IMR-90 (cell line): ENCODE data around the gene TAC4. TPM values are rescaled to one million over a fixed set of nuclear protein-coding genes. Genes with fewer than 3 reads are reported as not detected.

Experiments
- ATAC-seq: fragments of 200-7000 bp; cut with Tn5 transposase; 2 replicates; pipeline ENCODE4 v1.9.1; 2020; ENCODE audit warnings: low read depth, mild to moderate bottlenecking, moderate library complexity
- BruUV-seq: library from RNA; stranded (reverse); fragments of 400-500 nt; replicated peaks from 2 replicates; lab custom pipeline; 2021; lab: Mats Ljungman, UMichigan
- CTCF ChIA-PET: fragments of 300-600 bp; formaldehyde crosslinking; extraction: SDS; loops from one replicate; lab custom pipeline; 2021; ENCODE audit warnings: antibody characterized with exemption; lab: Yijun Ruan, JAX
- POLR2A ChIA-PET: fragments of 300-600 bp; sonication (Branson Sonifier 250); formaldehyde crosslinking; loops from one replicate; lab custom pipeline; 2022; ENCODE audit warnings: antibody characterized with exemption; ENCODE audit not compliant: unreplicated experiment; lab: Charles Lee
- DNase-seq: peaks from one replicate; pipeline ENCODE4 v3.0.0; 2013
- H2AFZ ChIP-seq: replicated peaks from 2 replicates; pipeline ENCODE3; 2013; ENCODE audit warnings: low read length, mild to moderate bottlenecking; ENCODE audit not compliant: poor library complexity
- H2AK5ac ChIP-seq: 2 replicates; pipeline ENCODE4 v1.6.1; 2013; ENCODE audit warnings: low read depth, low read length, inconsistent platforms
- H2AK9ac ChIP-seq: replicated peaks from 2 replicates; pipeline ENCODE3; 2013; ENCODE audit warnings: mild to moderate bottlenecking, low read depth, low read length, moderate library complexity; ENCODE audit not compliant: poor library complexity
- H2BK120ac ChIP-seq: 2 replicates; pipeline ENCODE4 v1.6.1; 2013; ENCODE audit warnings: low read depth, low read length, inconsistent platforms
- H2BK15ac ChIP-seq: 3 replicates; pipeline ENCODE4 v1.6.1; 2013; ENCODE audit warnings: low read depth, low read length, inconsistent platforms
- H2BK20ac ChIP-seq: 2 replicates; pipeline ENCODE4 v1.6.1; 2013; ENCODE audit warnings: low read depth, mild to moderate bottlenecking, inconsistent platforms, low read length, moderate library complexity
- H2BK5ac ChIP-seq: 2 replicates; pipeline ENCODE4 v1.6.1; 2013; ENCODE audit warnings: mild to moderate bottlenecking, low read depth, low read length, inconsistent platforms; ENCODE audit not compliant: poor library complexity, severe bottlenecking
- H3K14ac ChIP-seq: replicated peaks from 2 replicates; pipeline ENCODE4 v1.6.1; 2013; ENCODE audit warnings: low read depth, low read length, inconsistent platforms
- H3K18ac ChIP-seq: 2 replicates; pipeline ENCODE4 v1.6.1; 2013; ENCODE audit warnings: low read depth, low read length, control low read depth
- H3K23ac ChIP-seq: 2 replicates; pipeline ENCODE4 v1.6.1; 2013; ENCODE audit warnings: low read depth, low read length, inconsistent platforms
- H3K27ac ChIP-seq: 2 replicates; pipeline ENCODE4 v1.5.1; 2013; ENCODE audit warnings: mild to moderate bottlenecking, control low read depth, low read length; ENCODE audit not compliant: insufficient read depth
- H3K27me3 ChIP-seq: 2 replicates; pipeline ENCODE4 v1.6.1; 2013; ENCODE audit warnings: low read length; ENCODE audit not compliant: control insufficient read depth, insufficient read depth
- H3K36me3 ChIP-seq: 2 replicates; pipeline ENCODE4 v1.6.1; 2013; ENCODE audit warnings: low read length, mixed read lengths; ENCODE audit not compliant: control insufficient read depth, insufficient read depth
- H3K4ac ChIP-seq: 2 replicates; pipeline ENCODE4 v1.6.1; 2013; ENCODE audit warnings: low read depth, low read length, inconsistent platforms
- H3K4me1 ChIP-seq: 2 replicates; pipeline ENCODE4 v1.6.1; 2013; ENCODE audit warnings: low read length, mixed read lengths; ENCODE audit not compliant: control insufficient read depth, insufficient read depth
- H3K4me2 ChIP-seq: 2 replicates; pipeline ENCODE4 v1.6.1; 2013; ENCODE audit warnings: low read depth, mild to moderate bottlenecking, control low read depth, low read length, moderate library complexity
- H3K4me3 ChIP-seq: 2 replicates; pipeline ENCODE4 v1.5.1; 2013; ENCODE audit warnings: low read depth, mild to moderate bottlenecking, control low read depth, low read length, moderate library complexity; ENCODE audit not compliant: insufficient read depth
- H3K56ac ChIP-seq: 2 replicates; pipeline ENCODE4 v1.6.1; 2013; ENCODE audit warnings: low read length, inconsistent platforms; ENCODE audit not compliant: insufficient read depth; ENCODE audit errors: extremely low read depth
- H3K79me1 ChIP-seq, 2 experiments: 2 replicates each; pipeline ENCODE4 v1.6.1; 2013; ENCODE audit warnings: low read length in 2 of 2, inconsistent platforms in 1 of 2, low read depth in 1 of 2
- H3K9ac ChIP-seq: 2 replicates; pipeline ENCODE4 v1.6.1; 2013; ENCODE audit warnings: low read depth, low read length, control low read depth
- H3K9me1 ChIP-seq: 2 replicates; pipeline ENCODE4 v1.6.1; 2013; ENCODE audit warnings: low read length, inconsistent platforms; ENCODE audit not compliant: insufficient read depth
- H3K9me3 ChIP-seq: 2 replicates; pipeline ENCODE4 v1.6.1; 2013; ENCODE audit warnings: low read length; ENCODE audit not compliant: control insufficient read depth, insufficient read depth
- H4K20me1 ChIP-seq: 2 replicates; pipeline ENCODE4 v1.6.1; 2013; ENCODE audit warnings: low read length, inconsistent platforms; ENCODE audit not compliant: insufficient read depth
- H4K5ac ChIP-seq: 2 replicates; pipeline ENCODE4 v1.6.1; 2013; ENCODE audit warnings: mild to moderate bottlenecking, low read depth, low read length, control low read depth
- H4K8ac ChIP-seq, 2 experiments: 2 replicates each; pipeline ENCODE4 v1.6.1; 2013; ENCODE audit warnings: low read depth in 2 of 2, low read length in 2 of 2, control low read depth in 1 of 2, inconsistent platforms in 1 of 2
- H4K91ac ChIP-seq: 2 replicates; pipeline ENCODE4 v1.6.1; 2013; ENCODE audit warnings: low read depth, low read length, inconsistent platforms; ENCODE audit not compliant: insufficient read depth
- CEBPB ChIP-seq: IDR thresholded peaks from 2 replicates; pipeline ENCODE4 v1.6.1; 2012; ENCODE audit warnings: low read depth, low read length, improper control_type of control experiment
- CTCF ChIP-seq: conservative IDR thresholded peaks from 2 replicates; pipeline ENCODE4 v1.5.1; 2012; ENCODE audit warnings: mild to moderate bottlenecking, low read depth, low read length, improper control_type of control experiment
- ELK1 ChIP-seq: fragments of 150-350 bp; IDR thresholded peaks from 2 replicates; pipeline ENCODE4 v1.6.1; 2016; ENCODE audit warnings: low read depth, mild to moderate bottlenecking, low read length, moderate library complexity, borderline replicate concordance
- FOS ChIP-seq: fragments of 150-350 bp; IDR thresholded peaks from 2 replicates; pipeline ENCODE4 v1.6.1; 2016; ENCODE audit warnings: low read depth, low read length
- MAFK ChIP-seq: IDR thresholded peaks from 2 replicates; pipeline ENCODE4 v1.6.1; 2012; ENCODE audit warnings: low read depth, low read length, improper control_type of control experiment
- MAZ ChIP-seq: IDR thresholded peaks from 2 replicates; pipeline ENCODE4 v1.6.1; 2012; ENCODE audit warnings: low read depth, mild to moderate bottlenecking, low read length, improper control_type of control experiment, moderate library complexity, borderline replicate concordance
- POLR2A ChIP-seq: IDR thresholded peaks from 2 replicates; pipeline ENCODE4 v1.6.1; 2012; ENCODE audit warnings: mild to moderate bottlenecking, low read depth, low read length
- RAD21 ChIP-seq: IDR thresholded peaks from 2 replicates; pipeline ENCODE4 v1.6.1; 2012; ENCODE audit warnings: low read length, improper control_type of control experiment
- RCOR1 ChIP-seq: IDR thresholded peaks from 2 replicates; pipeline ENCODE4 v1.6.1; 2012; ENCODE audit warnings: mild to moderate bottlenecking, low read length, improper control_type of control experiment; ENCODE audit not compliant: insufficient replicate concordance
- RFX5 ChIP-seq: IDR thresholded peaks from 2 replicates; pipeline ENCODE4 v1.8.0; 2012; ENCODE audit warnings: low read depth, mild to moderate bottlenecking, low read length, moderate library complexity
- USF2 ChIP-seq: fragments of 150-350 bp; IDR thresholded peaks from 2 replicates; pipeline ENCODE4 v1.6.1; 2017; ENCODE audit warnings: mild to moderate bottlenecking, antibody characterized with exemption, low read length, low read depth
- WGBS, 2 experiments: methylation state at CpG; one replicate each; pipeline versions ENCODE4 v1.1.5 to v1.1.7; 2013; ENCODE audit warnings: missing lambda C conversion rate in 2 of 2; ENCODE audit not compliant: insufficient read length in 1 of 2; ENCODE audit errors: extremely low coverage in 2 of 2; 5-methylcytosine and 5-hydroxymethylcytosine counted together
- dilution Hi-C: fragments of 300-500 bp; cut with HindIII; formaldehyde crosslinking; loops from one replicate; pipeline ENCODE4 v1.14.3; 2018; ENCODE audit warnings: low sequenced_read_pairs; ENCODE audit not compliant: unreplicated experiment
- in situ Hi-C: fragments of 300-500 bp; cut with MboI; formaldehyde crosslinking; loops from 3 replicates; pipeline ENCODE4 v1.14.3; 2019; ENCODE audit warnings: low sequenced_read_pairs, inconsistent platforms, mixed read lengths
- intact Hi-C: fragments of 100-400 bp; cut with micrococcal nuclease; formaldehyde crosslinking; loops from 2 replicates; pipeline ENCODE4 v1.10.0; 2022
- polyA plus RNA-seq, 3 experiments: library from polyadenylated mRNA; depleted of rRNA; stranded (reverse); fragments of >200 nt; gene quantifications; 2 replicates each; pipeline ENCODE4 v1.2.3, GENCODE V29; 2012; ENCODE audit warnings: low replicate concordance in 1 of 3
- total RNA-seq: library from RNA; depleted of rRNA; stranded (reverse); fragments of >200 nt; gene quantifications from 2 replicates; pipeline ENCODE4 v1.2.3, GENCODE V29; 2012

The TAC4 gene
- total and polyA plus RNA-seq, 2 of the 4 experiments (the other 2 are of a cell fraction), result not detected

GRCh38 chr17:49830605-49831004 is 17.3 kb downstream of the TAC4 start:
- Histone ChIP-seq H4K91ac (0 out of 2 replicates have a peak overlapping the region, but pooled peaks have one; percentile 4), H3K23ac (peak overlapping the region; percentile 41; the same call in 1 of the 2 replicates), H3K4me2 (no peak overlapping the region), H2BK120ac (peak overlapping the region; percentile 63), H3K9me1 (peaks cover 6% of the 10 kb centered on the region; the same call in 1 of the 2 replicates), H2BK5ac (peak overlapping the region; percentile 24), H3K4me3 (no peak overlapping the region), H4K20me1 (no peaks in the 10 kb centered on the region), H3K18ac (peak overlapping the region; percentile 13; the same call in 1 of the 2 replicates), H3K27ac (no peak overlapping the region), H3K4ac (peak overlapping the region; percentile 64; the same call in 1 of the 2 replicates), H3K27me3 (no peaks in the 10 kb centered on the region), H2AK5ac (peak overlapping the region; percentile 55; the same call in 1 of the 2 replicates), H3K56ac (no peak overlapping the region), H3K9ac (no peak overlapping the region), H3K79me1 (peaks cover 0 to 43% of the 10 kb centered on the region in 2 experiments; a peak in 2 of 4 replicates), H2AFZ (no peak overlapping the region), H4K5ac (no peak overlapping the region), H3K4me1 (peaks cover 6% of the 10 kb centered on the region), H3K36me3 (peaks cover 31% of the 10 kb centered on the region), H4K8ac (peak overlapping the region in 1 of 2 experiments; percentile 14; a peak in 1 of 4 replicates), H2AK9ac (no peak overlapping the region), H3K9me3 (no peaks in the 10 kb centered on the region), H3K14ac (peak overlapping the region; percentile 33; the same call in 1 of the 2 replicates), H2BK20ac (peak overlapping the region; percentile 57; the same call in 1 of the 2 replicates), H2BK15ac (0 out of 3 replicates have a peak overlapping the region, but pooled peaks have one; percentile 16)
- in situ Hi-C loops (no loop called here), intact Hi-C loops (no loop called here), dilution Hi-C loops (no loop called here)
- no TSS peak for BruUV-seq
- TF ChIP-seq RCOR1 (no peak), MAFK (no peak), POLR2A (no peak), ELK1 (no peak), RAD21 (no peak), USF2 (no peak), CEBPB (no peak), RFX5 (no peak), FOS (no peak), CTCF (no peak), MAZ (no peak)
- CTCF ChIA-PET, result no interaction called here
- DNase-seq (no peak), ATAC-seq (peak; percentile 35; the same call in 1 of the 2 replicates)
- WGBS, 2 experiments, result no CpG with 5 or more reads among the region's 1 CpG
- POLR2A ChIA-PET, result no interaction called here
